SU-DHL-6 (cell line): ENCODE data around the gene FOXK2.

ENCODE experiments used
- H2AFZ ChIP-seq: fragments of 200-600 bp; sonication (generic); 2 replicates; pipeline ENCODE4 v1.6.1; 2014; ENCODE audit warnings: low read depth, mild to moderate bottlenecking, moderate library complexity, mixed read lengths, antibody characterized with exemption, low read length; ENCODE audit not compliant: severe bottlenecking
- H3F3A ChIP-seq: fragments of 200-600 bp; shearing (Covaris generic); 2 replicates; pipeline ENCODE4 v1.6.0; 2016; ENCODE audit warnings: antibody characterized with exemption, mild to moderate bottlenecking; ENCODE audit not compliant: insufficient read depth
- H3K27ac ChIP-seq: fragments of 200-600 bp; sonication (generic); 2 replicates; pipeline ENCODE4 v1.5.1; 2016; ENCODE audit warnings: low read depth, mild to moderate bottlenecking, low read length, moderate library complexity, mixed read lengths
- H3K27me3 ChIP-seq: fragments of 200-600 bp; sonication (generic), shearing (Covaris generic); 2 replicates; pipeline ENCODE4 v1.6.0; 2014; ENCODE audit warnings: mild to moderate bottlenecking, low read length
- H3K36me3 ChIP-seq: fragments of 200-600 bp; sonication (generic); 2 replicates; pipeline ENCODE4 v1.6.1; 2014; ENCODE audit warnings: mild to moderate bottlenecking, low read length, mixed read lengths
- H3K4me2 ChIP-seq: fragments of 300-600, 200-600 bp; shearing (Covaris generic), sonication (generic); 2 replicates; pipeline ENCODE4 v1.6.0; 2014; ENCODE audit warnings: low read length, low read depth, mild to moderate bottlenecking; ENCODE audit not compliant: poor library complexity, severe bottlenecking
- H3K4me3 ChIP-seq: fragments of 200-600 bp; sonication (generic); 2 replicates; pipeline ENCODE4 v1.5.1; 2014; ENCODE audit warnings: antibody characterized with exemption, low read length, mild to moderate bottlenecking, mixed read lengths; ENCODE audit not compliant: insufficient read depth, poor library complexity, severe bottlenecking
- H3K79me2 ChIP-seq: fragments of 200-600 bp; sonication (generic); 2 replicates; pipeline ENCODE4 v1.6.1; 2014; ENCODE audit warnings: mild to moderate bottlenecking, low read length, moderate library complexity; ENCODE audit not compliant: insufficient read depth
- H3K9ac ChIP-seq: fragments of 200-600 bp; sonication (generic); 2 replicates; pipeline ENCODE4 v1.7.0; 2014; ENCODE audit warnings: mild to moderate bottlenecking, low read length
- H3K9me2 ChIP-seq: fragments of 200-600 bp; sonication (generic); replicated peaks from 2 replicates; pipeline ENCODE4 v1.6.1; 2014; ENCODE audit warnings: low read length; ENCODE audit not compliant: insufficient read depth
- H3K9me3 ChIP-seq: fragments of 200-600 bp; sonication (generic); 2 replicates; pipeline ENCODE4 v1.6.1; 2014; ENCODE audit warnings: low read length, mixed read lengths; ENCODE audit not compliant: insufficient read depth
- H4K20me1 ChIP-seq: fragments of 200-600 bp; sonication (generic); 2 replicates; pipeline ENCODE4 v1.6.1; 2014; ENCODE audit warnings: low read depth, mild to moderate bottlenecking, antibody characterized with exemption, low read length, moderate library complexity, mixed read lengths
- CTCF ChIP-seq: fragments of 200-600 bp; sonication (generic); IDR thresholded peaks from one replicate; pipeline ENCODE4 v1.5.1; 2017; ENCODE audit warnings: antibody characterized with exemption, mild to moderate bottlenecking, low read length, moderate library complexity; ENCODE audit not compliant: insufficient read depth, poor library complexity, severe bottlenecking
- EZH2phosphoT487 ChIP-seq: fragments of 200-600 bp; sonication (generic), shearing (Covaris generic); conservative IDR thresholded peaks from 2 replicates; pipeline ENCODE4 v1.6.1; 2018; ENCODE audit warnings: mild to moderate bottlenecking, antibody characterized with exemption, low read length, moderate library complexity, mixed read lengths

FOXK2 gene

DNA sequence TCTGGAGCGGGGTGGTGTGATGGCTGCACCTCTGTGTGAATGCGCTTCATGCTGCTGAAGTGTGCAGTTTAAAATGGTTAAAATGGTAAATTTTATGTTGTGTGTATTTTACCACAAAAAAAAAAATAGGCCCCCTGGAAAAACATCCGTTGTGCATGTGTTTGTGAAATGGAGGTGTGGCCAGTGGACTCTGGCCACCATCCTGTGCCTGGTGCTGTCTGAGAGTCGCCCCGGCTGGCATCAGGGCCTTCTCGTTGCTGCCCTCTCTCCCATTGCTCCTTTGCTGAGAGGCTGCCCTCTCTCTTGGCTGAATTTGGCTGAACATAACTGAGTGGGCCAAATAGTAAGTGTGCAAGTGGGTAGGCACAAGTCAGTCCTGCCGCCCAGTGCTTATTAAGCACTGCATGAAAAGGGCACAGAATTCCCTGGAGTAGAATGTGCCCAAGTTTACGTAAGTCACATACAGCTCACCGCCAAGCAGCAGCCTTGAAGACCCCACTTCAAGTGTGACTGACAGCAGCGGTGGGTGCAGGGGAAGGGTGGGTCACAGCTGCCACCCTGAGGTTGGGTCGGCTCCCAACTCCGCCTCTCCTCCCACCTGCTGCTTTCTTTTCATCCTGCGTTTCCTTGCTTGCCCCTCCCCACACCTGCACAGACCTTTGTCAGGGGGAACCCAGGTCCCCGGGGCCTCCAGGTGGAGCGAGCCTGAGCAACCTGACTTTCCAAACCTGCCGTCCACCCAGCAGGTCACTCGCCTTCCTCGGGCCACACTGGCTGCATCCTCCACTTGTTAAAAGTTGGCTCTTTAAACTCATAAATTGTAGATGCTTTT lies 46.8 kb downstream of the FOXK2 start:
- TF ChIP-seq CTCF (no peak), EZH2phosphoT487 (no peak)
- Histone ChIP-seq H3K36me3 (peaks cover 9% of the 10 kb centered on the region; the same call in 1 of the 2 replicates), H3K27me3 (no peaks in the 10 kb centered on the region), H3F3A (no peaks in the 10 kb centered on the region), H3K4me2 (no peak overlapping the region), H3K79me2 (peaks cover 29% of the 10 kb centered on the region), H3K9ac (no peak overlapping the region), H2AFZ (no peak overlapping the region), H3K4me3 (no peak overlapping the region), H3K9me3 (no peaks in the 10 kb centered on the region), H4K20me1 (no peaks in the 10 kb centered on the region), H3K9me2 (no peaks in the 10 kb centered on the region), H3K27ac (no peak overlapping the region)

- Histone ChIP-seq H4K20me1 (no peaks in the 10 kb centered on the region), H3K36me3 (peaks cover 9% of the 10 kb centered on the region; the same call in 1 of the 2 replicates), H3K4me2 (no peak overlapping the region), H3K79me2 (peaks cover 19% of the 10 kb centered on the region), H3F3A (no peaks in the 10 kb centered on the region; the same call in 1 of the 2 replicates), H3K27me3 (no peaks in the 10 kb centered on the region), H3K27ac (no peak overlapping the region), H3K9ac (no peak overlapping the region), H2AFZ (no peak overlapping the region), H3K9me3 (no peaks in the 10 kb centered on the region), H3K4me3 (no peak overlapping the region), H3K9me2 (no peaks in the 10 kb centered on the region)
- TF ChIP-seq EZH2phosphoT487 (no peak), CTCF (no peak)
Measured at GRCh38 chr17:82567286-82567685, 47.8 kb downstream of the FOXK2 start.

GRCh38 chr17:82568997-82569393 lies 49.5 kb downstream of the FOXK2 start:
- Histone ChIP-seq H3K9ac (no peak overlapping the region), H3F3A (no peaks in the 10 kb centered on the region; the same call in 1 of the 2 replicates), H2AFZ (no peak overlapping the region), H3K4me2 (no peak overlapping the region), H3K27ac (no peak overlapping the region), H3K36me3 (peaks cover 12% of the 10 kb centered on the region; the same call in 1 of the 2 replicates), H3K9me3 (no peaks in the 10 kb centered on the region), H3K4me3 (no peak overlapping the region), H3K79me2 (peaks cover 4% of the 10 kb centered on the region; the same call in 1 of the 2 replicates), H3K27me3 (no peaks in the 10 kb centered on the region), H3K9me2 (no peaks in the 10 kb centered on the region), H4K20me1 (no peaks in the 10 kb centered on the region)
- TF ChIP-seq CTCF = no peak
- TF ChIP-seq EZH2phosphoT487 = no peak
